Osteoblast (primary cell): ENCODE data around the gene PFKL. TPM values are rescaled to one million over a fixed set of nuclear protein-coding genes. Genes with fewer than 3 reads are reported as not detected.

Source experiments
- DNase-seq: peaks from one replicate; pipeline ENCODE4 v3.0.0; 2011; ENCODE audit warnings: low spot score, mixed read lengths; ENCODE audit not compliant: insufficient read length; ENCODE audit errors: missing footprints
- H2AFZ ChIP-seq: 2 replicates; pipeline ENCODE4 v1.6.0; 2011; ENCODE audit warnings: mild to moderate bottlenecking, low read length
- H3K27ac ChIP-seq: 2 replicates; pipeline ENCODE4 v1.5.1; 2011; ENCODE audit warnings: mild to moderate bottlenecking, low read depth, low read length, moderate library complexity
- H3K27me3 ChIP-seq: 2 replicates; pipeline ENCODE4 v1.6.0; 2012; ENCODE audit warnings: mild to moderate bottlenecking, control low read depth, inconsistent platforms, low read length, moderate library complexity; ENCODE audit not compliant: insufficient read depth
- H3K36me3 ChIP-seq: 2 replicates; pipeline ENCODE4 v1.5.1; 2011; ENCODE audit warnings: mild to moderate bottlenecking, low read length, control low read depth, moderate library complexity; ENCODE audit not compliant: insufficient read depth
- H3K4me1 ChIP-seq: 2 replicates; pipeline ENCODE4 v1.5.1; 2011; ENCODE audit warnings: mild to moderate bottlenecking, low read length, control low read depth, moderate library complexity; ENCODE audit not compliant: insufficient read depth
- H3K4me2 ChIP-seq: 2 replicates; pipeline ENCODE4 v1.6.0; 2011; ENCODE audit warnings: mild to moderate bottlenecking, low read length; ENCODE audit not compliant: insufficient read depth
- H3K4me3 ChIP-seq: fragments of 200-600 bp; sonication (generic); 3 replicates; pipeline ENCODE4 v1.5.1; 2012; ENCODE audit warnings: mild to moderate bottlenecking, low read length, inconsistent platforms; ENCODE audit not compliant: insufficient read depth
- H3K79me2 ChIP-seq: 2 replicates; pipeline ENCODE4 v1.6.0; 2012; ENCODE audit warnings: mild to moderate bottlenecking, low read length, control low read depth, inconsistent platforms; ENCODE audit not compliant: insufficient read depth
- H3K9me3 ChIP-seq: 2 replicates; pipeline ENCODE4 v1.5.1; 2011; ENCODE audit warnings: low read depth, low read length, control low read depth
- H4K20me1 ChIP-seq: 2 replicates; pipeline ENCODE4 v1.6.0; 2012; ENCODE audit warnings: mild to moderate bottlenecking, low read length, control low read depth; ENCODE audit not compliant: insufficient read depth
- total RNA-seq: library from RNA; depleted of rRNA; stranded (reverse); fragments of >200 nt; gene quantifications from 2 replicates; pipeline ENCODE4 v1.2.3, GENCODE V29; 2012
- TF ChIP-seq, protein P1 (sequence below): IDR thresholded peaks from 2 replicates; pipeline ENCODE4 v1.5.1; 2011; ENCODE audit warnings: mild to moderate bottlenecking, low read depth, low read length, moderate library complexity; ENCODE audit errors: extremely low read depth

The PFKL gene
- total RNA-seq, 1 donor, result 114 TPM

DNA sequence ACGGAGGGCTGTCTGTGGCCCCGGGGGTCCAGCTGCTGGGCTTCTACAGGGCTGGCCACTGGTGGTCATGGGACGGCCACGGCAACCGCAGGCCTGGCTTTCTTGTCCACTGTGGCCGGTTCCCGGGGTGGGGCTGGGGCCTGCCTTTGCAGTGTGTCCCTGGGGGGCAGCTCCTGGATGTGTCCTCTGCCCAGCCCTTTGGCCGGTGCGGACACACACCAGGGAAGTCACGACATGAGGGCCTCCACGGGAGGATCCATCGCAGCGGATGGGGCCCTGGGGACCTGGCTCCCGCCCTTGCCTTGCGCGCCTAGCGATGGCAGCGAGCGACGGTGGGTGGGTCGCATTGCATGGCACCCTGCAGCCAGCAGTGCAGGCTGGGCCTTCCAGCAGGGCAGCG lies 18.0 kb downstream of the PFKL start:
- Histone ChIP-seq H3K27me3 (no peaks in the 10 kb centered on the region), H3K27ac (no peak overlapping the region), H3K4me3 (no peak overlapping the region), H3K79me2 (no peaks in the 10 kb centered on the region), H3K4me2 (no peak overlapping the region), H3K9me3 (no peaks in the 10 kb centered on the region), H3K4me1 (no peaks in the 10 kb centered on the region), H4K20me1 (no peaks in the 10 kb centered on the region), H3K36me3 (no peaks in the 10 kb centered on the region), H2AFZ (no peak overlapping the region)
- TF ChIP-seq, protein P1, sequence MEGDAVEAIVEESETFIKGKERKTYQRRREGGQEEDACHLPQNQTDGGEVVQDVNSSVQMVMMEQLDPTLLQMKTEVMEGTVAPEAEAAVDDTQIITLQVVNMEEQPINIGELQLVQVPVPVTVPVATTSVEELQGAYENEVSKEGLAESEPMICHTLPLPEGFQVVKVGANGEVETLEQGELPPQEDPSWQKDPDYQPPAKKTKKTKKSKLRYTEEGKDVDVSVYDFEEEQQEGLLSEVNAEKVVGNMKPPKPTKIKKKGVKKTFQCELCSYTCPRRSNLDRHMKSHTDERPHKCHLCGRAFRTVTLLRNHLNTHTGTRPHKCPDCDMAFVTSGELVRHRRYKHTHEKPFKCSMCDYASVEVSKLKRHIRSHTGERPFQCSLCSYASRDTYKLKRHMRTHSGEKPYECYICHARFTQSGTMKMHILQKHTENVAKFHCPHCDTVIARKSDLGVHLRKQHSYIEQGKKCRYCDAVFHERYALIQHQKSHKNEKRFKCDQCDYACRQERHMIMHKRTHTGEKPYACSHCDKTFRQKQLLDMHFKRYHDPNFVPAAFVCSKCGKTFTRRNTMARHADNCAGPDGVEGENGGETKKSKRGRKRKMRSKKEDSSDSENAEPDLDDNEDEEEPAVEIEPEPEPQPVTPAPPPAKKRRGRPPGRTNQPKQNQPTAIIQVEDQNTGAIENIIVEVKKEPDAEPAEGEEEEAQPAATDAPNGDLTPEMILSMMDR, result no peak
- no peak for DNase-seq

DNA sequence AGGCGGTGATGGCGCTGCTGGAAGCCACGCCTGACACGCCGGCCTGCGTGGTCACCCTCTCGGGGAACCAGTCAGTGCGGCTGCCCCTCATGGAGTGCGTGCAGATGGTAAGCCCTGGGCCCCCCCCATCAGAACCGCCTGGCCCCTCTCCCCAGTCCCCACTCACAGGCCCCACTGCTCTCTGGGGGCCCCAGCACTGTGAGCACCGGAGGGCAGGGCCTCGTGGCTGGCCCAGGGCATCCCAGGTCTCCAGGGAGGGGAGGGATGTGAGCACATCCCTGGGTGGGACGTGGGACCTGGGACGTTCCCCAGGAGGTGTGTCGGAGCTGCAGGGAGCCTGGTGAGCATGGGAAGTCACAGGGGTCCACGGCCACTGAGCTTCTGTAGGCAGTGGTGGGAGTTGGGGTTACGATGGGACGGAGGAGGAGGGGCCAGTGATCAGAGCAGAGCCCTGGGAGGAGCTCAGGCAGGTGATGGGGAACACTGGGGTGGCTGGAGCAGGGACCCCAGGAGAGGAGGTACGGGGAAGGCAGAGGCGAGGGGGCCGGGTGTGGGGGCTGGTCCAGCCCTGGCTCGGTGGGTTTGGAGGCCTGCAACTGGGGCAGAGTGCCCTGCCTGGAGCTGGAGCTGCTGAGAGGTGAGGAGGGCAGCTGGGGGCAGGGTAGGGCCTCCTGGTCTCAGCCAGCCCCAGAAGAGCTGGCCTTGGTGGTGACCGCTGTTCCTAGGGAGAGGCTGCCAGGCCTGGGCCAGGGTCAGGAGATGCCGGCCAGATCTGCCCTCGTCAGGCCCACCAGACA lies 18.8 kb downstream of the PFKL start:
- Histone ChIP-seq H2AFZ (no peak overlapping the region), H3K27ac (no peak overlapping the region), H3K4me1 (no peaks in the 10 kb centered on the region), H3K27me3 (no peaks in the 10 kb centered on the region), H3K4me2 (no peak overlapping the region), H4K20me1 (no peaks in the 10 kb centered on the region), H3K4me3 (no peak overlapping the region), H3K79me2 (no peaks in the 10 kb centered on the region), H3K9me3 (no peaks in the 10 kb centered on the region), H3K36me3 (no peaks in the 10 kb centered on the region)
- TF ChIP-seq, protein P1, result no peak
- DNase-seq, result no peak

DNA sequence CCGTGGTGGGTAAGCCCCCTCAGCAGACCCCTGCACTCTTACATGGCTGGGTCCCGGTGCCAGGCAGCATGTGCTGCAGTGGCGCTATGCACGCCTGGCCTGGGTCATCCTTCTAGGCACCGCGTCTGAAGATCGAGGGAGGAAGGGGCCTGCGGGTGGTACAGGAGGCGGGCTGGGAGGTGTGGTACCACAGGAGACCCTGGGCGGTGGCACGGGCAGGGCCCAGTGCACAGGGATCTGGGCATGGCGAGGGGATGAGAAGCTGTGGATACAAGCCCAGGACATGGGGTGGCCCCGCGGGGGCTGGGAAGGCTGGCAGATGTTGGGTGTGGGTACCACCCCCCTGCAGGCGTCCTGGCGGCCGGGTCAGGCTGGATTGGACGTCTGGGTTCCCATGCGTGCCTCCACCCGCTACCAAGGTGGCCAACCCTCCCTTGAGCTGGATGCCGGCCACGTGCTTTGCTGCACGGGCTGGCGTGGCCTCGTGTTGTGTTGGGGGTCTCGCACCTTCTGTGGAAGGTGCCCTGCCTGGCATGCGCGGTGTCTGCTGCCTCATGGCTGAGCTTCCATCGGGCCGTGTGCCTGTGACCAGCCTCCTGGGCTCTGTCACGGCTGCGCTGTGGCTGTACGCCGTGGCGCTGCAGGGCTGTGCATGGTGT lies 19.7 kb downstream of the PFKL start:
- DNase-seq, result no peak
- Histone ChIP-seq H4K20me1 (no peaks in the 10 kb centered on the region), H3K27ac (no peak overlapping the region), H3K4me3 (no peak overlapping the region), H3K4me2 (no peak overlapping the region), H3K9me3 (no peaks in the 10 kb centered on the region), H3K27me3 (no peaks in the 10 kb centered on the region), H3K79me2 (no peaks in the 10 kb centered on the region), H3K4me1 (no peaks in the 10 kb centered on the region), H3K36me3 (no peaks in the 10 kb centered on the region), H2AFZ (no peak overlapping the region)
- TF ChIP-seq, protein P1, result no peak

DNA sequence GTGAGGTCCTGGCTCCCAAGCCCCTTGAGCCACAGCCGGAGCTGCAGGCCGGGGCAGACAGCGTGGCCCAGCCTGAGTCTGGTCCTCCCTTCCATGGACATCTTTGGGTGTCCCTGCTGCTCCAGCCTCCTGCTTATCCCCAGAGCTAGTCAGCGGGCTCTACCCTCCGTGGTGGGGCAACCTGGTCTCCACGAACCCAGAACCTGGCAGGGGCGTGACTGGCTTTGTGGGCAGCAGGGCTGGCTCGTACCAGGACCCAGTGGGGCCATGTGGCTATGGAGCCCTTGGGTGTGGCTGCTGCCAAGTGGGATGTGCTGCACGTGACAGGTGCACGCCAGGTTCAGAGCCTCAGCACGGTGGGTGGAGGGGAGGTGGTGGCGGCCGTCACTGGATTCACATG lies 21.0 kb downstream of the PFKL start:
- Histone ChIP-seq H3K79me2 (no peaks in the 10 kb centered on the region), H3K4me1 (no peaks in the 10 kb centered on the region), H3K4me2 (no peak overlapping the region), H4K20me1 (peaks cover 3% of the 10 kb centered on the region), H3K4me3 (no peak overlapping the region), H3K9me3 (no peaks in the 10 kb centered on the region), H3K27me3 (no peaks in the 10 kb centered on the region), H3K36me3 (no peaks in the 10 kb centered on the region), H3K27ac (no peak overlapping the region), H2AFZ (no peak overlapping the region)
- TF ChIP-seq, protein P1, result no peak
- no peak for DNase-seq
